Heart left ventricle (tissue), 13 donors: Measurements from ENCODE around the gene SLC35G4.

ENCODE experiments used
- CTCF ChIP-seq, 12 donors: fragments of 200-600 bp; sonication (generic) in 4 of 12; IDR thresholded peaks; one replicate each; pipeline versions ENCODE4 v1.5.0 to v1.8.0; 2018 to 2022; ENCODE audit warnings: antibody characterized with exemption in 12 of 12, mild to moderate bottlenecking in 5 of 12
- POLR2A ChIP-seq, 2 donors: fragments of 450-650 bp; IDR thresholded peaks; one replicate each; pipeline ENCODE4 v1.6.1; 2017; ENCODE audit warnings: antibody characterized with exemption in 2 of 2, mild to moderate bottlenecking in 2 of 2, moderate library complexity in 2 of 2
- donor health status: ischemic (EF 13 %, LVEDD 7.1; RV severe dilation, severe dysfunction).
- donor health status: DM: no; HTN: yes; CAD: no.
- donor health status: DM: no; HTN: no; CAD: no.
- donor health status: ischemic (EF 25% LVEDD 6.9; RV normal size, moderate dysfunction).
- donor health status: ischemic (EF 25% LVEDD 5.7; RV mildly dilated, moderate dysfunction).
- donor health status: ischemic (EF 35%, LVEDD 5.7; RV mildly dilated, moderate dysfunction).
- donor health status: nonischemic (EF 11% LVEDD 7.7; RV severe dilation, severe dysfunction).
- donor health status: DM: yes; HTN: yes; CAD: no.
- donor health status: PGD.
- donor health status: ischemic (EF 29% LVEDD 5.4; RV normal size, mild dysfunction).
- donor health status: nonischemic (EF 23%, LVEDD 6.1; RV moderate dilation, normal function).

GRCh38 chr18:11581286-11581685 is 28.1 kb upstream of the SLC35G4 start:
- no peak for TF ChIP-seq CTCF (IDR thresholded peaks at IDR 0.05)
- no peak for TF ChIP-seq POLR2A (IDR thresholded peaks at IDR 0.05)
